A673 (cell line): ENCODE measurements around the gene DLG3.

Experiments
- EZH2 ChIP-seq: fragments of 200-600 bp; sonication (generic); IDR thresholded peaks from 2 replicates; pipeline ENCODE4 v1.6.1; 2017; ENCODE audit warnings: borderline replicate concordance, low read depth, mild to moderate bottlenecking, mixed read lengths, antibody characterized with exemption, low read length; ENCODE audit not compliant: poor library complexity, severe bottlenecking
- TF ChIP-seq, protein P1 (sequence below): fragments of 300-800, 200-600 bp; sonication (generic); conservative IDR thresholded peaks from 2 replicates; pipeline ENCODE4 v1.5.1; 2017; ENCODE audit warnings: low read depth, mild to moderate bottlenecking, antibody characterized with exemption, low read length, moderate library complexity, mixed read lengths

DNA sequence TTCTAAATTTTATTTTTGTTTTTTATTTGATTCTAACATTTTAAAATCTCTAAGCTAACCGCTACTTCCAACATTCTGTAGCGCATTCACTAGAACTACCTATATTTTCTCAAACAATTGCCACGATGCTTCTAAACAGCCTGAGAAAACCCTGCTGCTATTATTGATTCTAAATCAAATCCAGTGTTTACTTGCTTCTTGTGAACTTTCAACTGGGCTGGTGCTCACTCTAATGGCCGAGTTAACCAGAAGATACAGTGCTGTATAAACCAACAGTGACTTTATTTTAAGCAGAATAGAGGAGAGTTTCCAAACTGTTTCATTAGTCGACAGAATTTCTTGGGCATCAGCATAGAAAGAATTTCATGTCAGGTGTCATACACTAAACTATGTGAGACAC, 110.3 kb downstream of the DLG3 start:
- TF ChIP-seq, protein P1, sequence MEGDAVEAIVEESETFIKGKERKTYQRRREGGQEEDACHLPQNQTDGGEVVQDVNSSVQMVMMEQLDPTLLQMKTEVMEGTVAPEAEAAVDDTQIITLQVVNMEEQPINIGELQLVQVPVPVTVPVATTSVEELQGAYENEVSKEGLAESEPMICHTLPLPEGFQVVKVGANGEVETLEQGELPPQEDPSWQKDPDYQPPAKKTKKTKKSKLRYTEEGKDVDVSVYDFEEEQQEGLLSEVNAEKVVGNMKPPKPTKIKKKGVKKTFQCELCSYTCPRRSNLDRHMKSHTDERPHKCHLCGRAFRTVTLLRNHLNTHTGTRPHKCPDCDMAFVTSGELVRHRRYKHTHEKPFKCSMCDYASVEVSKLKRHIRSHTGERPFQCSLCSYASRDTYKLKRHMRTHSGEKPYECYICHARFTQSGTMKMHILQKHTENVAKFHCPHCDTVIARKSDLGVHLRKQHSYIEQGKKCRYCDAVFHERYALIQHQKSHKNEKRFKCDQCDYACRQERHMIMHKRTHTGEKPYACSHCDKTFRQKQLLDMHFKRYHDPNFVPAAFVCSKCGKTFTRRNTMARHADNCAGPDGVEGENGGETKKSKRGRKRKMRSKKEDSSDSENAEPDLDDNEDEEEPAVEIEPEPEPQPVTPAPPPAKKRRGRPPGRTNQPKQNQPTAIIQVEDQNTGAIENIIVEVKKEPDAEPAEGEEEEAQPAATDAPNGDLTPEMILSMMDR: no peak
- no peak for TF ChIP-seq EZH2
